ENCODE data around the gene TRAM2.
A peak's percentile ranks its signal among the peaks of the same experiment; 100 is the strongest.

Gene TRAM2

GRCh38 chr6:52495922-52496321 is 80.9 kb downstream of the TRAM2 start:
- Histone ChIP-seq H4K91ac (ENCODE audit: low read depth, low read length, poor library complexity) (no peak overlapping the region), H2AFZ (ENCODE audit: low read length) (no peak overlapping the region), H2BK15ac (ENCODE audit: low read length) (no peak overlapping the region), H3K4me1 (ENCODE audit: control insufficient read depth in 2 of 2, insufficient read depth in 1 of 2, low read depth in 1 of 2, low read length in 2 of 2) (peaks cover 0 to 5% of the 10 kb centered on the region in 2 donors), H3K79me1 (ENCODE audit: low read depth, low read length) (no peaks in the 10 kb centered on the region), H3K23ac (ENCODE audit: low read depth, low read length, poor library complexity) (no peak overlapping the region), H3K27me3 (ENCODE audit: control insufficient read depth in 3 of 3, insufficient read depth in 3 of 3, low read depth in 1 of 3, low read length in 3 of 3) (no peaks in the 10 kb centered on the region), H3K36me3 (replicated peaks in 1 of 2; ENCODE audit: control insufficient read depth in 2 of 2, insufficient read depth in 2 of 2, low read length in 2 of 2) (peaks cover 4 to 37% of the 10 kb centered on the region in 2 donors), H3K9me3 (replicated peaks in 1 of 2; ENCODE audit: control insufficient read depth in 2 of 2, insufficient read depth in 1 of 2, low read depth in 1 of 2, low read length in 2 of 2) (no peaks in the 10 kb centered on the region), H3K4me2 (ENCODE audit: insufficient read depth, low read length, poor library complexity, severe bottlenecking) (no peak overlapping the region), H3K9ac (ENCODE audit: low read depth, low read length, poor library complexity) (no peak overlapping the region), H3K4ac (ENCODE audit: low read length) (no peak overlapping the region), H3K14ac (ENCODE audit: low read length) (no peak overlapping the region), H2AK5ac (ENCODE audit: low read depth, low read length) (no peak overlapping the region), H2BK5ac (ENCODE audit: low read length) (no peak overlapping the region), H4K8ac (ENCODE audit: low read depth, low read length) (no peak overlapping the region), H2BK120ac (ENCODE audit: low read depth, low read length) (no peak overlapping the region), H3K4me3 (ENCODE audit: low read length in 2 of 2) (no peak overlapping the region), H3K27ac (replicated peaks; ENCODE audit: low read length) (no peak overlapping the region), H3K18ac (ENCODE audit: low read length) (no peak overlapping the region), H2BK12ac (ENCODE audit: low read length) (no peak overlapping the region)
- DNase-seq (ENCODE audit: low spot score): no peak
- WGBS, 2 donors (ENCODE audit: extremely low coverage in 2 of 2, insufficient read length in 2 of 2, insufficient replicate concordance in 1 of 2): no CpG with 5 or more reads among the region's 3 CpGs

DNA sequence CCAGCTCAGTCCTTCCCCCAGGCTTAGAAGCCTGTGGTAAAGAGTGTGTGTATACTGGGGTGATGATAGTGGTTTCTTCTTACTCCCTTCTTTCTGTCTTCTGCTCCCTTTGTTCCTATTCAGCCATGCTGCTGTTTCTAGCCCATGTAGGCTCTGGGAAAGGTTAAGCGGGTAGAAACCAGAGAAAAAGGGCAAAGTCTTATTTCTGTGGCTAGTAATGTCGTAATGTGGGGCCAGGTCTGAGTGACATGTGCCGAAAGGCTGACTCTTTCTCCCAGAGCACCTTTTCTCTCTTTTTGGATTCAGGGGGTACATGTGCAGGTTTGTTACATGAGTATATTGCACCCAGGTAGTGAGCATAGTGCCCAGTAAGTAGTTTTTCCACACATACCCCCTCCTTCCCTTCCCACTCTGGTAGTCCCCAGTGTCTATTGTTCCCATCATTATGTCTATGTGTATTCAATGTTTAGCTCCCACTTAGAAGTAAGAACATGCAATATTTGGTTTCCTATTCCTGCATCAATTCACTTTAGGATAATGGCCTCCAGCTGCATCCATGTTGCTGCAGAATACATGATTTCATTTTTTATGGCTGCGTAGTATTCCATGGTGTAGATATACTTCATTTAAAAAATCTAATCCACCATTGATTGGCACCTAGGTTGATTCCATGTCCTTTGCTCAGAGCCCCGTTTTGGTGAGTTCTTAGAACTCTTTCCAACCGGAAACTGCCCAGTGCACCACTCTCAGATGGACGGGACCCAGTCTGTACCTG is 82.4 kb downstream of the TRAM2 start:
- no peak overlapping the region for H3K14ac ChIP-seq (ENCODE audit: low read length)
- H2BK120ac ChIP-seq (ENCODE audit: low read depth, low read length): no peak overlapping the region
- no peak overlapping the region for H2AFZ ChIP-seq (ENCODE audit: low read length)
- no peak for DNase-seq (ENCODE audit: low spot score)
- no peak overlapping the region for H2AK5ac ChIP-seq (ENCODE audit: low read depth, low read length)
- no CpG with 5 or more reads among the region's 7 CpGs for WGBS, 2 donors (ENCODE audit: extremely low coverage in 2 of 2, insufficient read length in 2 of 2, insufficient replicate concordance in 1 of 2)
- no peaks in the 10 kb centered on the region for H3K79me1 ChIP-seq (ENCODE audit: low read depth, low read length)
- peaks cover 4 to 44% of the 10 kb centered on the region in 2 donors for H3K36me3 ChIP-seq (replicated peaks in 1 of 2; ENCODE audit: control insufficient read depth in 2 of 2, insufficient read depth in 2 of 2, low read length in 2 of 2)
- H3K4me3 ChIP-seq (ENCODE audit: low read length in 2 of 2): peak overlapping the region in 1 of 2 donors; percentile 9
- no peak overlapping the region for H4K8ac ChIP-seq (ENCODE audit: low read depth, low read length)
- H3K18ac ChIP-seq (ENCODE audit: low read length): no peak overlapping the region
- H3K9ac ChIP-seq (ENCODE audit: low read depth, low read length, poor library complexity): no peak overlapping the region
- no peak overlapping the region for H2BK12ac ChIP-seq (ENCODE audit: low read length)
- no peak overlapping the region for H2BK15ac ChIP-seq (ENCODE audit: low read length)
- H3K27me3 ChIP-seq (ENCODE audit: control insufficient read depth in 3 of 3, insufficient read depth in 3 of 3, low read depth in 1 of 3, low read length in 3 of 3): no peaks in the 10 kb centered on the region
- H3K23ac ChIP-seq (ENCODE audit: low read depth, low read length, poor library complexity): no peak overlapping the region
- no peak overlapping the region for H3K4ac ChIP-seq (ENCODE audit: low read length)
- H3K4me1 ChIP-seq (ENCODE audit: control insufficient read depth in 2 of 2, insufficient read depth in 1 of 2, low read depth in 1 of 2, low read length in 2 of 2): peaks cover 0 to 5% of the 10 kb centered on the region in 2 donors
- no peaks in the 10 kb centered on the region for H3K9me3 ChIP-seq (replicated peaks in 1 of 2; ENCODE audit: control insufficient read depth in 2 of 2, insufficient read depth in 1 of 2, low read depth in 1 of 2, low read length in 2 of 2)
- H3K4me2 ChIP-seq (ENCODE audit: insufficient read depth, low read length, poor library complexity, severe bottlenecking): no peak overlapping the region
- no peak overlapping the region for H2BK5ac ChIP-seq (ENCODE audit: low read length)
- H3K27ac ChIP-seq (replicated peaks; ENCODE audit: low read length): no peak overlapping the region
- H4K91ac ChIP-seq (ENCODE audit: low read depth, low read length, poor library complexity): no peak overlapping the region

DNA sequence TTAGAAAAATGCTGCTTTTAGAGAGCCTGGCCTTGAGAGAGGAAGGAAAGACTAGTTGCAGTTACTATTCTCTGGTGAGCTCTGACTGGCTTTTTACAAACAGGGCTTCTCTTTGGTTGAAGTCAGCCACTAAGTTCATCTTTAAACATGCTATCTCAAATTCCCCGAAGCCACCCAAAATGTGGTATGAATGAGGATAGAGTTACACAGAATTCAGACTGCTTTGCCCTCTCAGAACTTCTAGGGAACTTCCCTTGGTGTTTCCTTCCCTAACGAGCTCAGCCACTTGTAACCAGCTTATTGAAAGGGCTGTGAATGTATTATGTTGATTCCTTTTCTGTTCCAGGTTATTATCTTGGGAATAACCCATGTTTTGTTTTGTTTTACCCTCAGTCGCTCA is 83.2 kb downstream of the TRAM2 start:
- no peak overlapping the region for H3K18ac ChIP-seq (ENCODE audit: low read length)
- H2BK120ac ChIP-seq (ENCODE audit: low read depth, low read length): no peak overlapping the region
- no peak overlapping the region for H3K14ac ChIP-seq (ENCODE audit: low read length)
- no peak overlapping the region for H2BK5ac ChIP-seq (ENCODE audit: low read length)
- H2AK5ac ChIP-seq (ENCODE audit: low read depth, low read length): no peak overlapping the region
- H3K4me3 ChIP-seq (ENCODE audit: low read length in 2 of 2): no peak overlapping the region
- H3K36me3 ChIP-seq (replicated peaks in 1 of 2; ENCODE audit: control insufficient read depth in 2 of 2, insufficient read depth in 2 of 2, low read length in 2 of 2): peaks cover 4 to 52% of the 10 kb centered on the region in 2 donors
- no peak overlapping the region for H2BK15ac ChIP-seq (ENCODE audit: low read length)
- H3K4ac ChIP-seq (ENCODE audit: low read length): no peak overlapping the region
- no peak overlapping the region for H2BK12ac ChIP-seq (ENCODE audit: low read length)
- H3K79me1 ChIP-seq (ENCODE audit: low read depth, low read length): no peaks in the 10 kb centered on the region
- H3K9me3 ChIP-seq (replicated peaks in 1 of 2; ENCODE audit: control insufficient read depth in 2 of 2, insufficient read depth in 1 of 2, low read depth in 1 of 2, low read length in 2 of 2): no peaks in the 10 kb centered on the region
- no peak overlapping the region for H2AFZ ChIP-seq (ENCODE audit: low read length)
- H3K27ac ChIP-seq (replicated peaks; ENCODE audit: low read length): peak overlapping the region; percentile 48
- no peak overlapping the region for H3K9ac ChIP-seq (ENCODE audit: low read depth, low read length, poor library complexity)
- peaks cover 0 to 2% of the 10 kb centered on the region in 2 donors for H3K4me1 ChIP-seq (ENCODE audit: control insufficient read depth in 2 of 2, insufficient read depth in 1 of 2, low read depth in 1 of 2, low read length in 2 of 2)
- DNase-seq (ENCODE audit: low spot score): no peak
- no peak overlapping the region for H4K8ac ChIP-seq (ENCODE audit: low read depth, low read length)
- H3K4me2 ChIP-seq (ENCODE audit: insufficient read depth, low read length, poor library complexity, severe bottlenecking): no peak overlapping the region
- no CpG with 5 or more reads among the region's 3 CpGs for WGBS, 2 donors (ENCODE audit: extremely low coverage in 2 of 2, insufficient read length in 2 of 2, insufficient replicate concordance in 1 of 2)
- no peak overlapping the region for H4K91ac ChIP-seq (ENCODE audit: low read depth, low read length, poor library complexity)
- H3K27me3 ChIP-seq (ENCODE audit: control insufficient read depth in 3 of 3, insufficient read depth in 3 of 3, low read depth in 1 of 3, low read length in 3 of 3): no peaks in the 10 kb centered on the region
- H3K23ac ChIP-seq (ENCODE audit: low read depth, low read length, poor library complexity): no peak overlapping the region

- Histone ChIP-seq H2BK5ac (ENCODE audit: low read length) (no peak overlapping the region), H3K27me3 (ENCODE audit: control insufficient read depth in 3 of 3, insufficient read depth in 3 of 3, low read depth in 1 of 3, low read length in 3 of 3) (no peaks in the 10 kb centered on the region), H3K4me1 (ENCODE audit: control insufficient read depth in 2 of 2, insufficient read depth in 1 of 2, low read depth in 1 of 2, low read length in 2 of 2) (no peaks in the 10 kb centered on the region), H2AFZ (ENCODE audit: low read length) (no peak overlapping the region), H4K91ac (ENCODE audit: low read depth, low read length, poor library complexity) (no peak overlapping the region), H3K4ac (ENCODE audit: low read length) (no peak overlapping the region), H2BK120ac (ENCODE audit: low read depth, low read length) (no peak overlapping the region), H2BK15ac (ENCODE audit: low read length) (no peak overlapping the region), H3K4me2 (ENCODE audit: insufficient read depth, low read length, poor library complexity, severe bottlenecking) (no peak overlapping the region), H3K27ac (replicated peaks; ENCODE audit: low read length) (no peak overlapping the region), H3K4me3 (ENCODE audit: low read length in 2 of 2) (no peak overlapping the region), H3K23ac (ENCODE audit: low read depth, low read length, poor library complexity) (no peak overlapping the region), H3K14ac (ENCODE audit: low read length) (no peak overlapping the region), H2BK12ac (ENCODE audit: low read length) (no peak overlapping the region), H3K9me3 (replicated peaks in 1 of 2; ENCODE audit: control insufficient read depth in 2 of 2, insufficient read depth in 1 of 2, low read depth in 1 of 2, low read length in 2 of 2) (no peaks in the 10 kb centered on the region), H3K9ac (ENCODE audit: low read depth, low read length, poor library complexity) (no peak overlapping the region), H2AK5ac (ENCODE audit: low read depth, low read length) (no peak overlapping the region), H4K8ac (ENCODE audit: low read depth, low read length) (no peak overlapping the region), H3K18ac (ENCODE audit: low read length) (no peak overlapping the region), H3K79me1 (ENCODE audit: low read depth, low read length) (no peaks in the 10 kb centered on the region), H3K36me3 (replicated peaks in 1 of 2; ENCODE audit: control insufficient read depth in 2 of 2, insufficient read depth in 2 of 2, low read length in 2 of 2) (peaks cover 4 to 59% of the 10 kb centered on the region in 2 donors)
- DNase-seq (ENCODE audit: low spot score): no peak
- no CpG with 5 or more reads among the region's 14 CpGs for WGBS, 2 donors (ENCODE audit: extremely low coverage in 2 of 2, insufficient read length in 2 of 2, insufficient replicate concordance in 1 of 2)
Measured at GRCh38 chr6:52491203-52492069, 85.4 kb downstream of the TRAM2 start.
